IPS DF 6.9 (cell line): ENCODE measurements around the gene PDZD2.
"Not testable (repeated sequence)": the region's sequence is repeated elsewhere in the genome, so short reads cannot be mapped to it uniquely, and the experiment has no call there.

Source experiments
- DNase-seq: peaks from one replicate; pipeline ENCODE4 v3.0.0-alpha.2; 2013; ENCODE audit warnings: low read depth, low spot score
- H3K27ac ChIP-seq: one replicate; pipeline ENCODE4 v1.5.1; 2013; ENCODE audit warnings: low read length, control low read depth
- H3K27me3 ChIP-seq: 2 replicates; pipeline ENCODE4 v1.6.1; 2013; ENCODE audit warnings: mild to moderate bottlenecking, low read length; ENCODE audit not compliant: control insufficient read depth, insufficient read depth
- H3K36me3 ChIP-seq: 2 replicates; pipeline ENCODE4 v1.6.1; 2013; ENCODE audit warnings: low read length; ENCODE audit not compliant: control insufficient read depth, insufficient read depth
- H3K4me1 ChIP-seq: 2 replicates; pipeline ENCODE4 v1.6.1; 2013; ENCODE audit warnings: low read length; ENCODE audit not compliant: control insufficient read depth, insufficient read depth
- H3K4me3 ChIP-seq: 2 replicates; pipeline ENCODE4 v1.5.1; 2013; ENCODE audit warnings: mild to moderate bottlenecking, low read length
- H3K9me3 ChIP-seq: 2 replicates; pipeline ENCODE4 v1.6.1; 2013; ENCODE audit warnings: low read length, inconsistent platforms; ENCODE audit not compliant: control insufficient read depth, insufficient read depth
- WGBS: extraction: QIAGEN DNeasy Blood & Tissue Kit; methylation state at CpG from one replicate; pipeline ENCODE4 v1.1.7; 2013; ENCODE audit warnings: mixed read lengths, missing lambda C conversion rate; ENCODE audit not compliant: insufficient read length, insufficient coverage; 5-methylcytosine and 5-hydroxymethylcytosine counted together

PDZD2 gene

GRCh38 chr5:31763424-31763823 is 124.5 kb downstream of the PDZD2 start:
- DNase-seq = no peak
- WGBS = no CpG with 5 or more reads among the region's 6 CpGs
- no peak overlapping the region for H3K27ac ChIP-seq
- no peak overlapping the region for H3K4me3 ChIP-seq
- no peaks in the 10 kb centered on the region for H3K27me3 ChIP-seq
- no peaks in the 10 kb centered on the region for H3K4me1 ChIP-seq
- no peaks in the 10 kb centered on the region for H3K9me3 ChIP-seq
- no peaks in the 10 kb centered on the region for H3K36me3 ChIP-seq

DNA sequence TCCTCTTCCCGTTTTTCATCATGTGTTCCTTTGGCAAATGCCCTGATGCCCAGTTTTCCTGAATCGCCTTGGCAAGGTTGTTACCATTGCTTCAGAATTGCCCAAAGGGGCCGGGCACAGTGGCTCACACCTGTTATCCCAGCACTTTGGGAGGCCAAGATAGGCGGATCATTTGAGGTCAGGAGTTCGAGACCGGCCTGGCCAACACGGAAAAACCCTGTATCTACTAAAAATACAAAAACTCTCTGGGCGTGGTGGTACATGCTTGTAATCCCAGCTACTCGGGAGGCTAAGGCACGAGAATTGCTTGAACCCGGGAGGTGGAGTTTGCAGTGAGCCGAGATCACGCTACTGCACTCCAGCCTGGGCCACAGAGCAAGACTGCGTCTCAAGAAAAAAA is 125.8 kb downstream of the PDZD2 start:
- H3K27me3 ChIP-seq, H3K36me3 ChIP-seq, H3K4me3 ChIP-seq, H3K27ac ChIP-seq, H3K9me3 ChIP-seq, DNase-seq, H3K4me1 ChIP-seq: not testable (repeated sequence)
- no CpG with 5 or more reads among the region's 14 CpGs for WGBS

DNA sequence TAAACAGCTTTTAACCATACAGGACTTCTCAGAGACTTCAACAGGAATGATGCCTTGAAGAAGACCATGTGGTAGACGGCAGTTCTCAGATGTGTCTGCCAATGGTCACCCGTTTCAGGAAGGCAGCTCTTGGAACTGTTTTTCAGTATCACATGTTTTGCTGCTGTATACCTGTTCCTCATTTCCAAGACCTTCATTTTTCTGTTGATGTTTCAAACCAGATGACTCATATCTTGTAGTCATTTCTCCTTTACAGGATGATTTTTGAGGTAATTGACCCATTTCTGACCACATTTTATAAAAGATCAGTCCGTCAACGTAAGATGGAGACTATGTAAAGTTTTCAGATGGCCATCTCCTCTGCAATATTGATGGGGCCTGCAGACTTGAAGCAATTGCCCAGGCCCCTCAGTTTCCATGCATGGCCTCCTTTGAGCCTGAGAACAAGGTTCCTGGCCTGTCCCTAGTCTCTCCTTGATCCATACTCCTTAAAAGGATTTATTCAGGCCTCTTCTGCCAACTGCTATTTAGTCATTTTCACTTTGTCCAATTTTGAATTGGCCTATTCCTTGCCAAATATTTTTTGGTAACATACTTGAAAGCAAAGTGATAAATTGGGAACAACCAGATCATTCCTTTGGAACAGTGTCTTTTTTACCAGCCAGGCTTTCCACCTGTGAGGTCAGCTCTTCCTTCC is 128.6 kb downstream of the PDZD2 start:
- H3K4me1 ChIP-seq = peaks cover 3% of the 10 kb centered on the region
- DNase-seq = no peak
- no peaks in the 10 kb centered on the region for H3K9me3 ChIP-seq
- H3K27me3 ChIP-seq = no peaks in the 10 kb centered on the region
- no CpG with 5 or more reads among the region's 4 CpGs for WGBS
- no peak overlapping the region for H3K27ac ChIP-seq
- H3K4me3 ChIP-seq = no peak overlapping the region
- H3K36me3 ChIP-seq = no peaks in the 10 kb centered on the region

DNA sequence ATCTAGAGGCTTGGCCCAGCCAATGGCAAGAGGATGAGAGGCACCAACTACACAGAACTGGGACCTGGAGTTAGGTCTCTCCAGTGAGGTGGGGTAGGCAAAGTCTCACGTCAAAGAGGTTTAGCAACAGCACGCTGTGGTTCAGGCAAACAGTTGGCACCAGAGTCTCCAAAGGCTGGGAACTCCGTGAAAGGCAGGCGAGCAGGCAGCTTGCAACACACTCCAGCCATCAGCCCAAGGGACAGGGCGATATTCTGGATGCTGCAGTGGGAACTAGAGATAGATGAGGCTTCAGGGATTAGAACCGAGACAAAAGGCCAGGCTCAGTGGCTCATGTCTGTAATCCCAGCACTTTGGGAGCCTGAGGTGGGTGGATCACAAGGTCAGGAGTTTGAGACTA is 129.1 kb downstream of the PDZD2 start:
- no peaks in the 10 kb centered on the region for H3K36me3 ChIP-seq
- peaks cover 3% of the 10 kb centered on the region for H3K4me1 ChIP-seq
- no peak overlapping the region for H3K4me3 ChIP-seq
- no peaks in the 10 kb centered on the region for H3K27me3 ChIP-seq
- H3K27ac ChIP-seq = no peak overlapping the region
- no peak for DNase-seq
- no peaks in the 10 kb centered on the region for H3K9me3 ChIP-seq
- no CpG with 5 or more reads among the region's 6 CpGs for WGBS

DNA sequence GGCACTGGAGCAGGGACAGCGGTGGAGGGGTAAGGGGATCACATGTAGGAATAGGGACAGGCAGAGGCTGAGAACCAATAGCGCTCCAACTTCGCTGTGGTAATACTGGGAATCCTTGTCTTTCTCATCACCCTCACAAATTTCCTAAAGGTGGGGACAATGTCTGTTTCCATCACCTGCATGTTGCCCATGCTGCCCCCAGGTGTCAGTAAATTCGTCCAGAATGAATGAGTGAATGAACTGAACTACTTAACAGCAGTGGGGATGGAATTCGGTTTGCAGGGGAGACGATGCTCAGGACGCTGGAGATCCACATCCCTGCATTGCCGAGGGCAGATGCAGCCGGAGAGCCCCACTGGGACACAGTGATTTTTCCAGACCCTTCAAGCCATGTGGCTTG is 129.9 kb downstream of the PDZD2 start:
- DNase-seq = no peak
- Histone ChIP-seq H3K27ac (no peak overlapping the region), H3K4me1 (peaks cover 3% of the 10 kb centered on the region), H3K9me3 (no peaks in the 10 kb centered on the region), H3K36me3 (no peaks in the 10 kb centered on the region), H3K4me3 (no peak overlapping the region), H3K27me3 (no peaks in the 10 kb centered on the region)
- whole genome bisulfite sequencing = no CpG with 5 or more reads among the region's 9 CpGs

- Histone ChIP-seq H3K27ac (no peak overlapping the region), H3K36me3 (no peaks in the 10 kb centered on the region), H3K27me3 (no peaks in the 10 kb centered on the region), H3K9me3 (no peaks in the 10 kb centered on the region), H3K4me1 (peaks cover 3% of the 10 kb centered on the region), H3K4me3 (no peak overlapping the region)
- WGBS = no CpG with 5 or more reads among the region's 3 CpGs
- DNase-seq = no peak
Measured at GRCh38 chr5:31769530-31769929, 130.6 kb downstream of the PDZD2 start.

- H3K36me3 ChIP-seq = no peaks in the 10 kb centered on the region
- H3K4me1 ChIP-seq = peaks cover 3% of the 10 kb centered on the region
- no peaks in the 10 kb centered on the region for H3K27me3 ChIP-seq
- DNase-seq = peak; percentile 31
- H3K9me3 ChIP-seq = no peaks in the 10 kb centered on the region
- no peak overlapping the region for H3K27ac ChIP-seq
- no peak overlapping the region for H3K4me3 ChIP-seq
- WGBS = no CpG with 5 or more reads among the region's 7 CpGs
Measured at GRCh38 chr5:31770132-31770720, 131.3 kb downstream of the PDZD2 start.

GRCh38 chr5:31770998-31771397 is 132.1 kb downstream of the PDZD2 start:
- Histone ChIP-seq H3K4me1 (peaks cover 3% of the 10 kb centered on the region), H3K36me3 (no peaks in the 10 kb centered on the region), H3K27me3 (no peaks in the 10 kb centered on the region), H3K4me3 (no peak overlapping the region), H3K9me3 (no peaks in the 10 kb centered on the region), H3K27ac (no peak overlapping the region)
- no peak for DNase-seq
- no CpG with 5 or more reads among the region's 1 CpG for WGBS

- Histone ChIP-seq H3K27ac (no peak overlapping the region), H3K4me1 (peaks cover 3% of the 10 kb centered on the region), H3K9me3 (no peaks in the 10 kb centered on the region), H3K4me3 (no peak overlapping the region), H3K27me3 (no peaks in the 10 kb centered on the region), H3K36me3 (no peaks in the 10 kb centered on the region)
- DNase-seq = no peak
- WGBS = no CpG with 5 or more reads among the region's 2 CpGs
Measured at GRCh38 chr5:31771500-31771899, 132.6 kb downstream of the PDZD2 start.

DNA sequence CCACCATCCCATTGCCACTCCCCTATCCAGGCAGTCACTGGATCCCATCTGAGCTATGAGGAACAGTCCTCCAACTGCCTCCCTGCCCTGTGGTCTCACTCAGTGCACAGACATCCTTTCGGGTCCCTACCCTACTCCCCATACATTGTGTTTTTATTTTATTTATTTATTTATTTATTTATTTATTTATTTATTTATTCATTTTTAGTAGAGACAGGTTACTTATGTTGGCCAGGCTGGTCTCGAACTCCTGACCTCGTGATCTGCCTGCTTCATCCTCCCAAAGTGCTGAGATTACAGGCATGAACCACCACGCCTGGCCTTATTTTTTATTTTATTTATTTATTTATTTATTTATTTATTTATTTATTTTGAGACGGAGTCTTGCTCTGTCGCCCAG is 137.4 kb downstream of the PDZD2 start:
- not testable (repeated sequence) for H3K9me3 ChIP-seq, H3K36me3 ChIP-seq, H3K27me3 ChIP-seq, H3K4me1 ChIP-seq, H3K4me3 ChIP-seq, H3K27ac ChIP-seq, DNase-seq
- no CpG with 5 or more reads among the region's 6 CpGs for WGBS
